Left lung (tissue), 10 donors: Measurements from ENCODE around the gene RNF13. TPM values are rescaled to one million over a fixed set of nuclear protein-coding genes. Genes with fewer than 3 reads are reported as not detected.
"Not testable (repeated sequence)": the region's sequence is repeated elsewhere in the genome, so short reads cannot be mapped to it uniquely, and the experiment has no call there.

Experiments used
- ATAC-seq: fragments of 200-7000 bp; cut with Tn5 transposase; one replicate; pipeline ENCODE4 v1.9.1; 2020; ENCODE audit warnings: moderate library complexity
- DNase-seq, 4 donors: peaks; one replicate each; pipeline ENCODE4 v3.0.0-alpha.2; 2013 to 2020
- H3K27ac ChIP-seq, 2 donors: fragments of 200-600 bp; sonication (generic) in 1 of 2; one replicate each; pipeline versions ENCODE4 v1.5.0 to v1.8.0; 2020 to 2021
- H3K27me3 ChIP-seq, 2 donors: fragments of 200-600 bp; sonication (generic) in 1 of 2; one replicate each; pipeline versions ENCODE4 v1.5.0 to v1.8.0; 2020 to 2021
- H3K36me3 ChIP-seq, 2 donors: fragments of 200-600 bp; sonication (generic) in 1 of 2; one replicate each; pipeline versions ENCODE4 v1.5.0 to v1.8.0; 2020 to 2021
- H3K4me1 ChIP-seq, 2 donors: fragments of 200-600 bp; one replicate each; pipeline ENCODE4 v1.8.0; 2021
- H3K4me3 ChIP-seq, 2 donors: fragments of 200-600 bp; sonication (generic) in 1 of 2; one replicate each; pipeline versions ENCODE4 v1.5.0 to v1.8.0; 2020 to 2021; ENCODE audit warnings: mild to moderate bottlenecking in 1 of 2
- H3K9me3 ChIP-seq, 2 donors: fragments of 200-600 bp; sonication (generic) in 1 of 2; one replicate each; pipeline versions ENCODE4 v1.5.0 to v1.8.0; 2020 to 2021
- CTCF ChIP-seq, 2 donors: fragments of 200-600 bp; sonication (generic) in 1 of 2; IDR thresholded peaks; one replicate each; pipeline versions ENCODE4 v1.5.0 to v1.8.0; 2021; ENCODE audit warnings: antibody characterized with exemption in 2 of 2
- intact Hi-C, 2 donors: fragments of 100-400 bp; cut with DNase I; formaldehyde crosslinking; loops; one replicate each; pipeline versions ENCODE4 v1.11.2 to v1.14.2; 2022
- polyA plus RNA-seq, 6 donors: library from polyadenylated mRNA; unstranded; fragments of 120-200 nt; gene quantifications; one replicate each; pipeline ENCODE4 v1.2.1, GENCODE V29; 2013; ENCODE audit not compliant: insufficient read length in 6 of 6
- total RNA-seq, 2 donors: library from RNA; stranded (reverse); fragmentation: NEBNext Ultra II Directional; extraction: Animal tissue kit (Norgen Biotek cat#: 25700); gene quantifications; one replicate each; pipeline ENCODE4 v1.2.1, GENCODE V29; 2021
- donor health status: DM: no; HTN: yes; CAD: no.
- donor health status: DM: no; HTN: no; CAD: no.

RNF13 gene
- total and polyA plus RNA-seq, 8 donors: 64.9 to 126 (median 73.6) TPM

GRCh38 chr3:149820183-149820582 is 7.2 kb downstream of the RNF13 start:
- H3K4me1 ChIP-seq: peaks cover 0 to 67% of the 10 kb centered on the region in 2 donors
- H3K27ac ChIP-seq: no peak overlapping the region
- intact Hi-C loops: no loop called here

GRCh38 chr3:149826636-149827035 is 13.6 kb downstream of the RNF13 start:
- intact Hi-C loops: no loop called here
- Histone ChIP-seq H3K27me3 (no peaks in the 10 kb centered on the region), H3K4me3 (no peak overlapping the region), H3K36me3 (no peaks in the 10 kb centered on the region), H3K9me3 (peaks cover 0 to 16% of the 10 kb centered on the region in 2 donors), H3K27ac (no peak overlapping the region), H3K4me1 (peaks cover 0 to 29% of the 10 kb centered on the region in 2 donors)
- ATAC-seq (no peak), DNase-seq (no peak)
- no peak for TF ChIP-seq CTCF (IDR thresholded peaks at IDR 0.05)

More at GRCh38 chr3:149820183-149820582, 7.2 kb downstream of the RNF13 start:
- Histone ChIP-seq H3K9me3 (no peaks in the 10 kb centered on the region), H3K36me3 (no peaks in the 10 kb centered on the region), H3K27me3 (no peaks in the 10 kb centered on the region), H3K4me3 (no peak overlapping the region)
- TF ChIP-seq CTCF (IDR thresholded peaks at IDR 0.05): no peak
- no peak for DNase-seq
- ATAC-seq: no peak

DNA sequence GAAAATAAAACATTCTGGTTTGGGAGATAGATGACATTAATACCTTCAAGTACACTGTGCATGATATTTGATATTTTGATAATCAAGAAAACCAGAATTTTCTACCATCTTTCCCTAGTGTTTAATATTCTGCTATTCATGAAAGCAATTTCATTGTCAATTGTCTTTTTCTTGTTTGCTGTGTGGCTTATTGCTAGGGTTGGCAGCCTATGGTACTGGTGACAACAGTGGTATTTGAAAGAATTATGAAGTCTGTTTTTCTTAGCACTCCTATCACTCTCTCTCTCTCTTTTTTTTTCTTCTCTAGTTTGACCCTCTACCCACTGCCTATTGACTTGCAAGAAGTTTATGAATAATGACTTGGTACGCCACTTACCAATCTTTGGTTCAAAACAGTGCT is 15.4 kb downstream of the RNF13 start:
- no peak for ATAC-seq
- Histone ChIP-seq H3K4me3 (no peak overlapping the region), H3K9me3 (peaks cover 0 to 32% of the 10 kb centered on the region in 2 donors), H3K27ac (no peak overlapping the region), H3K4me1 (peaks cover 0 to 23% of the 10 kb centered on the region in 2 donors), H3K36me3 (no peaks in the 10 kb centered on the region), H3K27me3 (no peaks in the 10 kb centered on the region)
- no peak for DNase-seq
- no peak for TF ChIP-seq CTCF (IDR thresholded peaks at IDR 0.05)
- intact Hi-C loops: no loop called here

GRCh38 chr3:149829631-149830030 is 16.6 kb downstream of the RNF13 start:
- H3K36me3 ChIP-seq, intact Hi-C loops, H3K4me3 ChIP-seq, H3K27me3 ChIP-seq, DNase-seq, ATAC-seq: not testable (repeated sequence)
- Histone ChIP-seq H3K4me1 (peaks cover 0 to 23% of the 10 kb centered on the region in 2 donors), H3K27ac (peak overlapping the region in 1 of 2 donors; percentile 59), H3K9me3 (peaks cover 0 to 45% of the 10 kb centered on the region in 2 donors)

GRCh38 chr3:149830902-149831301 is 17.9 kb downstream of the RNF13 start:
- H3K9me3 ChIP-seq: peaks cover 0 to 50% of the 10 kb centered on the region in 2 donors
- H3K4me3 ChIP-seq: no peak overlapping the region
- H3K36me3 ChIP-seq: no peaks in the 10 kb centered on the region
- H3K27ac ChIP-seq: peak overlapping the region in 1 of 2 donors; percentile 33
- ATAC-seq (no peak), DNase-seq (no peak)
- TF ChIP-seq CTCF (IDR thresholded peaks at IDR 0.05): no peak
- no peaks in the 10 kb centered on the region for H3K27me3 ChIP-seq
- intact Hi-C loops: no loop called here
- H3K4me1 ChIP-seq: peaks cover 0 to 14% of the 10 kb centered on the region in 2 donors

GRCh38 chr3:149831321-149831720 is 18.3 kb downstream of the RNF13 start:
- H3K27ac ChIP-seq: no peak overlapping the region
- ATAC-seq (no peak), DNase-seq (no peak)
- H3K4me1 ChIP-seq: peaks cover 0 to 10% of the 10 kb centered on the region in 2 donors
- no peaks in the 10 kb centered on the region for H3K27me3 ChIP-seq
- no peak for TF ChIP-seq CTCF (IDR thresholded peaks at IDR 0.05)
- peaks cover 0 to 50% of the 10 kb centered on the region in 2 donors for H3K9me3 ChIP-seq
- intact Hi-C loops: no loop called here
- H3K36me3 ChIP-seq: no peaks in the 10 kb centered on the region
- H3K4me3 ChIP-seq: no peak overlapping the region
